Stimulated activated effector memory CD8-positive, alpha-beta T cell treated with anti-CD3 and anti-CD28 coated beads, Interleukin-12 subunit alpha, Interleukin-12 subunit beta, amount 100 ng/mL, for 72 hours (primary cell): ENCODE data around the gene ZFAND3.

Experiments used
- ATAC-seq: fragments of 150-1000 bp; cut with Tn5 transposase; 2 replicates; pipeline ENCODE4 v1.10.0; 2021
- DNase-seq, 2 donors: peaks; one replicate each; pipeline ENCODE4 v3.0.0; 2021 to 2022; ENCODE audit warnings: low spot score in 2 of 2
- H3K27ac Mint-ChIP-seq: one replicate; pipeline ENCODE4 v1.8.0; 2022; ENCODE audit warnings: mild to moderate bottlenecking, mixed read lengths
- H3K36me3 Mint-ChIP-seq: one replicate; pipeline ENCODE4 v1.8.0; 2022; ENCODE audit warnings: mild to moderate bottlenecking, mixed read lengths
- H3K4me1 Mint-ChIP-seq: one replicate; pipeline ENCODE4 v1.8.0; 2022; ENCODE audit warnings: mixed read lengths
- H3K4me3 Mint-ChIP-seq: one replicate; pipeline ENCODE4 v1.8.0; 2022; ENCODE audit warnings: mild to moderate bottlenecking, mixed read lengths
- H3K9me3 Mint-ChIP-seq: one replicate; pipeline ENCODE4 v1.8.0; 2022; ENCODE audit warnings: mixed read lengths

The ZFAND3 gene

GRCh38 chr6:37819177-37819801 is at the start of gene ZFAND3:
Gene ZFAND3, plus strand, starts transcription at chr6:37819727. Its CDS starts 219 bp downstream, at chr6:37819946.
- peaks cover 46% of the 10 kb centered on the region for H3K4me1 Mint-ChIP-seq
- peaks cover 22% of the 10 kb centered on the region for H3K36me3 Mint-ChIP-seq

GRCh38 chr6:37774028-37774680 is 45.4 kb upstream of the ZFAND3 start:
- Mint-ChIP-seq H3K4me3 (no peak overlapping the region), H3K27ac (no peak overlapping the region), H3K9me3 (peaks cover 4% of the 10 kb centered on the region), H3K4me1 (no peaks in the 10 kb centered on the region), H3K36me3 (no peaks in the 10 kb centered on the region)
- ATAC-seq = no peak
- DNase-seq = no peak

More at GRCh38 chr6:37819177-37819801, at the start of gene ZFAND3:
- ATAC-seq (peak; percentile 90), DNase-seq (peak; percentile 95 to 98)
- peak within 1 kb of the TSS; percentile 97 for H3K4me3 Mint-ChIP-seq
- no peaks in the 10 kb centered on the region for H3K9me3 Mint-ChIP-seq
- peak within 1 kb of the TSS; percentile 99 for H3K27ac Mint-ChIP-seq

GRCh38 chr6:37776566-37776965 is 43.0 kb upstream of the ZFAND3 start:
- Mint-ChIP-seq H3K4me1 (no peaks in the 10 kb centered on the region), H3K27ac (no peak overlapping the region), H3K4me3 (no peak overlapping the region), H3K9me3 (peaks cover 4% of the 10 kb centered on the region), H3K36me3 (no peaks in the 10 kb centered on the region)
- ATAC-seq (no peak), DNase-seq (no peak)

- Mint-ChIP-seq H3K4me1 (no peaks in the 10 kb centered on the region), H3K9me3 (peaks cover 4% of the 10 kb centered on the region), H3K4me3 (no peak overlapping the region), H3K36me3 (no peaks in the 10 kb centered on the region), H3K27ac (peak overlapping the region; percentile 0)
- ATAC-seq = no peak
- no peak for DNase-seq
Measured at GRCh38 chr6:37777272-37777834, 42.2 kb upstream of the ZFAND3 start.

- H3K4me1 Mint-ChIP-seq = peaks cover 15% of the 10 kb centered on the region
- H3K9me3 Mint-ChIP-seq = no peaks in the 10 kb centered on the region
- H3K4me3 Mint-ChIP-seq = no peak overlapping the region
- DNase-seq (no peak), ATAC-seq (no peak)
- H3K36me3 Mint-ChIP-seq = no peaks in the 10 kb centered on the region
- no peak overlapping the region for H3K27ac Mint-ChIP-seq
Measured at GRCh38 chr6:37779111-37779800, 40.3 kb upstream of the ZFAND3 start.

- Mint-ChIP-seq H3K4me1 (peaks cover 23% of the 10 kb centered on the region), H3K4me3 (no peak overlapping the region), H3K9me3 (no peaks in the 10 kb centered on the region), H3K27ac (no peak overlapping the region), H3K36me3 (no peaks in the 10 kb centered on the region)
- DNase-seq (no peak), ATAC-seq (no peak)
Measured at GRCh38 chr6:37779902-37780628, 39.5 kb upstream of the ZFAND3 start.

- no peak overlapping the region for H3K27ac Mint-ChIP-seq
- ATAC-seq (no peak), DNase-seq (no peak)
- H3K4me1 Mint-ChIP-seq = peaks cover 23% of the 10 kb centered on the region
- H3K4me3 Mint-ChIP-seq = no peak overlapping the region
- H3K9me3 Mint-ChIP-seq = no peaks in the 10 kb centered on the region
- no peaks in the 10 kb centered on the region for H3K36me3 Mint-ChIP-seq
Measured at GRCh38 chr6:37781788-37782187, 37.7 kb upstream of the ZFAND3 start.

GRCh38 chr6:37783025-37783855 is 36.3 kb upstream of the ZFAND3 start:
- Mint-ChIP-seq H3K4me1 (peaks cover 23% of the 10 kb centered on the region), H3K27ac (peak overlapping the region; percentile 64), H3K9me3 (no peaks in the 10 kb centered on the region), H3K36me3 (no peaks in the 10 kb centered on the region), H3K4me3 (peak overlapping the region; percentile 66)
- no peak for DNase-seq
- peak; percentile 31 for ATAC-seq

GRCh38 chr6:37783856-37784584 is 35.5 kb upstream of the ZFAND3 start:
- Mint-ChIP-seq H3K9me3 (no peaks in the 10 kb centered on the region), H3K27ac (peak overlapping the region; percentile 64), H3K4me1 (peaks cover 23% of the 10 kb centered on the region)

GRCh38 chr6:37784585-37784967 is 35.0 kb upstream of the ZFAND3 start:
- H3K36me3 Mint-ChIP-seq = no peaks in the 10 kb centered on the region
- ATAC-seq = no peak
- peaks cover 23% of the 10 kb centered on the region for H3K4me1 Mint-ChIP-seq
- no peak for DNase-seq
- peak overlapping the region; percentile 64 for H3K27ac Mint-ChIP-seq
- no peaks in the 10 kb centered on the region for H3K9me3 Mint-ChIP-seq
- H3K4me3 Mint-ChIP-seq = peak overlapping the region; percentile 66

More at GRCh38 chr6:37783856-37784584, 35.5 kb upstream of the ZFAND3 start:
- ATAC-seq = peak; percentile 58
- peak overlapping the region; percentile 66 for H3K4me3 Mint-ChIP-seq
- no peaks in the 10 kb centered on the region for H3K36me3 Mint-ChIP-seq
- DNase-seq = no peak

GRCh38 chr6:37785002-37785662 is 34.4 kb upstream of the ZFAND3 start:
- H3K4me3 Mint-ChIP-seq = no peak overlapping the region
- peaks cover 23% of the 10 kb centered on the region for H3K4me1 Mint-ChIP-seq
- no peak overlapping the region for H3K27ac Mint-ChIP-seq
- H3K9me3 Mint-ChIP-seq = no peaks in the 10 kb centered on the region
- no peaks in the 10 kb centered on the region for H3K36me3 Mint-ChIP-seq
- ATAC-seq (no peak), DNase-seq (no peak)

- DNase-seq = no peak
- Mint-ChIP-seq H3K9me3 (no peaks in the 10 kb centered on the region), H3K36me3 (no peaks in the 10 kb centered on the region), H3K4me3 (no peak overlapping the region), H3K27ac (no peak overlapping the region), H3K4me1 (peaks cover 25% of the 10 kb centered on the region)
- ATAC-seq = no peak
Measured at GRCh38 chr6:37785663-37786270, 33.8 kb upstream of the ZFAND3 start.

GRCh38 chr6:37787216-37787615 is 32.3 kb upstream of the ZFAND3 start:
- no peaks in the 10 kb centered on the region for H3K36me3 Mint-ChIP-seq
- DNase-seq = no peak
- no peak for ATAC-seq
- peaks cover 33% of the 10 kb centered on the region for H3K4me1 Mint-ChIP-seq
- no peak overlapping the region for H3K4me3 Mint-ChIP-seq
- no peak overlapping the region for H3K27ac Mint-ChIP-seq
- no peaks in the 10 kb centered on the region for H3K9me3 Mint-ChIP-seq
